Ishikawa (cell line): ENCODE measurements around the gene ZNF608.

Experiments
- CEBPB ChIP-seq: IDR thresholded peaks from 2 replicates; pipeline ENCODE4 v1.6.1; 2012
- CREB1 ChIP-seq: IDR thresholded peaks from 2 replicates; pipeline ENCODE4 v1.6.1; 2012; ENCODE audit warnings: low read depth
- EGR1 ChIP-seq: IDR thresholded peaks from 2 replicates; pipeline ENCODE4 v1.6.1; 2012
- EP300 ChIP-seq: IDR thresholded peaks from 2 replicates; pipeline ENCODE4 v1.6.1; 2012; ENCODE audit warnings: borderline replicate concordance
- FOXM1 ChIP-seq: IDR thresholded peaks from 2 replicates; pipeline ENCODE4 v1.6.1; 2012; ENCODE audit warnings: low read depth, borderline replicate concordance
- NFIC ChIP-seq: IDR thresholded peaks from 2 replicates; pipeline ENCODE4 v1.6.1; 2012
- RAD21 ChIP-seq: IDR thresholded peaks from 2 replicates; pipeline ENCODE4 v1.6.1; 2012; ENCODE audit warnings: low read depth
- TAF1 ChIP-seq: IDR thresholded peaks from 2 replicates; pipeline ENCODE4 v1.6.1; 2012; ENCODE audit warnings: low read depth, mild to moderate bottlenecking
- TCF12 ChIP-seq: IDR thresholded peaks from 2 replicates; pipeline ENCODE4 v1.6.1; 2012; ENCODE audit warnings: low read depth
- TEAD4 ChIP-seq: IDR thresholded peaks from 2 replicates; pipeline ENCODE4 v1.6.1; 2012
- YY1 ChIP-seq: IDR thresholded peaks from 2 replicates; pipeline ENCODE4 v1.6.1; 2012; ENCODE audit warnings: low read depth
- ZBTB7A ChIP-seq: IDR thresholded peaks from 2 replicates; pipeline ENCODE4 v1.6.1; 2012; ENCODE audit warnings: low read depth
- TF ChIP-seq, protein P1 (sequence below): IDR thresholded peaks from 2 replicates; pipeline ENCODE4 v1.6.1; 2012
- TF ChIP-seq, protein P2 (sequence below): IDR thresholded peaks from 2 replicates; pipeline ENCODE4 v1.6.1; 2012; ENCODE audit warnings: low read depth, mild to moderate bottlenecking
- TF ChIP-seq, protein P3 (sequence below): IDR thresholded peaks from 2 replicates; pipeline ENCODE4 v1.6.1; 2012

ZNF608 gene

DNA sequence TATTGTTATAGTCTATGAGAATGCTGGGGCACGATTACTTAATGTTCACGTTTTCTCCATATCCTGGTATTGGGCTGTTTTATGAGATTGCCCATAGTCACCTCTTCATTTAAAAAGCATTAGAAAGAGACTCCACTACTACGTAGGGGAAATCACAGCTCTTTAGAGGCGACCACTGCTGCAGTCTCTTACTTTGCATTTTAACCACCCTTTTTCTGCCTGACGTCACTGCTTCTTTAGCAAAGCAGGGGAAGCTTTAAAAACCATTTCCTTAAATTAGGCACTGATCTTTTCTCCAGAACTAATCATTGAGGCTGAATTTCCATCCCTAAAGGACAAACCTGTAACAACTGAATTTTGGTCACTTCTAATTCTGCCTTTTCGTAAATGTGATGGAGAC lies 38.9 kb downstream of the ZNF608 start:
- TF ChIP-seq NFIC = no peak
- no peak for TF ChIP-seq TCF12
- TF ChIP-seq EP300 = no peak
- TF ChIP-seq, protein P1, sequence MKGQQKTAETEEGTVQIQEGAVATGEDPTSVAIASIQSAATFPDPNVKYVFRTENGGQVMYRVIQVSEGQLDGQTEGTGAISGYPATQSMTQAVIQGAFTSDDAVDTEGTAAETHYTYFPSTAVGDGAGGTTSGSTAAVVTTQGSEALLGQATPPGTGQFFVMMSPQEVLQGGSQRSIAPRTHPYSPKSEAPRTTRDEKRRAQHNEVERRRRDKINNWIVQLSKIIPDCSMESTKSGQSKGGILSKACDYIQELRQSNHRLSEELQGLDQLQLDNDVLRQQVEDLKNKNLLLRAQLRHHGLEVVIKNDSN = no peak
- TF ChIP-seq TAF1 = no peak
- TF ChIP-seq YY1 = no peak
- TF ChIP-seq RAD21 = no peak
- TF ChIP-seq CREB1 = no peak
- no peak for TF ChIP-seq CEBPB
- TF ChIP-seq, protein P2, sequence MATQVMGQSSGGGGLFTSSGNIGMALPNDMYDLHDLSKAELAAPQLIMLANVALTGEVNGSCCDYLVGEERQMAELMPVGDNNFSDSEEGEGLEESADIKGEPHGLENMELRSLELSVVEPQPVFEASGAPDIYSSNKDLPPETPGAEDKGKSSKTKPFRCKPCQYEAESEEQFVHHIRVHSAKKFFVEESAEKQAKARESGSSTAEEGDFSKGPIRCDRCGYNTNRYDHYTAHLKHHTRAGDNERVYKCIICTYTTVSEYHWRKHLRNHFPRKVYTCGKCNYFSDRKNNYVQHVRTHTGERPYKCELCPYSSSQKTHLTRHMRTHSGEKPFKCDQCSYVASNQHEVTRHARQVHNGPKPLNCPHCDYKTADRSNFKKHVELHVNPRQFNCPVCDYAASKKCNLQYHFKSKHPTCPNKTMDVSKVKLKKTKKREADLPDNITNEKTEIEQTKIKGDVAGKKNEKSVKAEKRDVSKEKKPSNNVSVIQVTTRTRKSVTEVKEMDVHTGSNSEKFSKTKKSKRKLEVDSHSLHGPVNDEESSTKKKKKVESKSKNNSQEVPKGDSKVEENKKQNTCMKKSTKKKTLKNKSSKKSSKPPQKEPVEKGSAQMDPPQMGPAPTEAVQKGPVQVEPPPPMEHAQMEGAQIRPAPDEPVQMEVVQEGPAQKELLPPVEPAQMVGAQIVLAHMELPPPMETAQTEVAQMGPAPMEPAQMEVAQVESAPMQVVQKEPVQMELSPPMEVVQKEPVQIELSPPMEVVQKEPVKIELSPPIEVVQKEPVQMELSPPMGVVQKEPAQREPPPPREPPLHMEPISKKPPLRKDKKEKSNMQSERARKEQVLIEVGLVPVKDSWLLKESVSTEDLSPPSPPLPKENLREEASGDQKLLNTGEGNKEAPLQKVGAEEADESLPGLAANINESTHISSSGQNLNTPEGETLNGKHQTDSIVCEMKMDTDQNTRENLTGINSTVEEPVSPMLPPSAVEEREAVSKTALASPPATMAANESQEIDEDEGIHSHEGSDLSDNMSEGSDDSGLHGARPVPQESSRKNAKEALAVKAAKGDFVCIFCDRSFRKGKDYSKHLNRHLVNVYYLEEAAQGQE = no peak

DNA sequence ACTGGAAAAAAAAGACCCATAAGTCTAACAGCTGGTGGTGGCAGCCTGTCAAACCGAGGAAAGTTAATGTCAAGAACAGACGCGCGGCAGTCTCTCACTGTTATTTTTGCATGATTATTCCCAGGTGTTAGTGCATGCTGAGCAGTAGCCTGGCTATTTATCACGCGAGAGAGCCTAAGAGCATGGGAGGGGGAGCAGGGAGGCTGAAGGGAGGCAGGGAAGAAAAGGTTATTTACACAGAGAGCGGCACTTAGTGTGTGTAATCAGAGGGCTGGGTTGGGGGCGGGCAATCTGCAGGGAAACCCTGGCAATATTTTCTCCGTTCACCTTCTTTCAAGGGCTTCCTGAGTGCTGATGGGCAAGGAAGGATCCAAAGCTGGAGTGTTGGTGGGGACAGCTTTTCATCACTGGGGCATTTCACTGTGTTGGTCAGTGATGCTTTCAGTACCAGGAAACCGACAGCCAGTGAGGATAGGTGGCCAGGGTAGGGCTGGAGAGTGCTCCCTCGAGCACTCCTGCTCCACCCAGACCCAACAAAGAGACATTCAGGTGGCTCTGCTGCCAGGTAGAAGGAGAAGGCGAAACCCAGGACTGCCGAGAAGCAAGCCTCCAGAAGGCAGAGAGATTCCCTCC lies 39.6 kb downstream of the ZNF608 start:
- TF ChIP-seq RAD21 (no peak), EGR1 (no peak), CREB1 (no peak), ZBTB7A (no peak), YY1 (no peak), TAF1 (no peak), EP300 (no peak), FOXM1 (no peak), TCF12 (no peak), CEBPB (no peak), NFIC (no peak), TEAD4 (no peak)
- TF ChIP-seq, protein P2 = no peak
- TF ChIP-seq, protein P3, sequence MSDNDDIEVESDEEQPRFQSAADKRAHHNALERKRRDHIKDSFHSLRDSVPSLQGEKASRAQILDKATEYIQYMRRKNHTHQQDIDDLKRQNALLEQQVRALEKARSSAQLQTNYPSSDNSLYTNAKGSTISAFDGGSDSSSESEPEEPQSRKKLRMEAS = no peak
- TF ChIP-seq, protein P1 = no peak

DNA sequence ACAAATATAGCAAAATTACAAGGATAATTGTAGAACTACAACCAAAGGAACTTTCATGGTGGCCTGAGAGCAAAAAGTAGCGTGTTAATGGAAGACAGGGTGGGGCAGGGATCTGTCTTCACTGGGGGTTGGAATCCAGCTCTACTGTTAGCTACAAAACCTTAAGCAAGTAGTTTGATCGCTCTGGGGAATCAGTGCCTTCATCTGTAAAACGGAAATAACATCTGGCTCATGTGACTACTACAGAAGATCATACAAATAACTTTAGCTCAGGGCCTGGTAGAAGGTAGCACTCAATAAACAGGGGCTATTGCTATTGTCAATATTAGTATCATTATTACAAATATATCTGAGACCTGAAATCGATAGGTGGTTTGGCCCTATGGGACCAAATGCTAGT lies 40.4 kb downstream of the ZNF608 start:
- TF ChIP-seq, protein P3 = no peak
- TF ChIP-seq CREB1 = no peak
- TF ChIP-seq RAD21 = no peak
- TF ChIP-seq ZBTB7A = no peak
- TF ChIP-seq NFIC = no peak
- TF ChIP-seq TCF12 = no peak
- TF ChIP-seq YY1 = no peak
- no peak for TF ChIP-seq EGR1
- no peak for TF ChIP-seq TAF1

DNA sequence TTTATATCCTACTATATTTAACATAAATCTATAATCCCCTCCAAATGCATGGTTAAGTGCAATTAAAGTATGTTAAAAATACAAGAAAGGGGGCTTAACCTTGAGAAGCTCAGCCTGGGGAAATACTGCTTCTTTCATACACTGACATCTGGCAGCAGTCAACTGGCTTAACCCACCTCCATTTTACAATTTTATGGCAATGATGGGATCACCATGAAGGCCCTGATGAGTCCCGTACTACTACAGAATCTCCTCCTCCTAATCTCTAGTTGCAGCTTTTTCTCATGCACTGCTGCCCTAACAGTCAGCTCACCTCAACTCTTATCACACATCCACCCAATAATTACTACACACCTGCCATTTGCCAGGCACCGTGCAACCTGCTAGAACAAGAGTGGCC lies 40.9 kb downstream of the ZNF608 start:
- TF ChIP-seq NFIC = no peak
- no peak for TF ChIP-seq YY1
- no peak for TF ChIP-seq RAD21
- no peak for TF ChIP-seq TCF12
- TF ChIP-seq, protein P2 = no peak
- TF ChIP-seq, protein P1 = no peak
- TF ChIP-seq FOXM1 = no peak
- TF ChIP-seq CREB1 = no peak
- no peak for TF ChIP-seq TEAD4
- no peak for TF ChIP-seq EGR1
- TF ChIP-seq TAF1 = no peak
- TF ChIP-seq ZBTB7A = no peak
- TF ChIP-seq EP300 = no peak
- TF ChIP-seq, protein P3 = no peak
